MM.1S (cell line): ENCODE measurements around the gene PEX1.
"Not testable (repeated sequence)": the region's sequence is repeated elsewhere in the genome, so short reads cannot be mapped to it uniquely, and the experiment has no call there.

Experiments
- DNase-seq: peaks from one replicate; pipeline ENCODE4 v3.0.0-alpha.2; 2015
- H2AFZ ChIP-seq: fragments of 300-600 bp; sonication (generic); 2 replicates; pipeline ENCODE4 v1.6.0; 2016; ENCODE audit warnings: antibody characterized with exemption, low read length
- H3F3A ChIP-seq: fragments of 300-600 bp; sonication (generic); 2 replicates; pipeline ENCODE4 v1.6.1; 2016; ENCODE audit warnings: mild to moderate bottlenecking, antibody characterized with exemption, low read length, moderate library complexity, mixed read lengths; ENCODE audit not compliant: insufficient read depth
- H3K27ac ChIP-seq: fragments of 300-600 bp; sonication (generic); 2 replicates; pipeline ENCODE4 v1.5.1; 2016; ENCODE audit warnings: mild to moderate bottlenecking, low read length
- H3K27me3 ChIP-seq: fragments of 300-600 bp; sonication (generic); replicated peaks from 2 replicates; pipeline ENCODE4 v1.6.0; 2016; ENCODE audit warnings: low read length; ENCODE audit not compliant: insufficient read depth
- H3K36me3 ChIP-seq: fragments of 300-600 bp; sonication (generic); replicated peaks from 2 replicates; pipeline ENCODE4 v1.6.1; 2016; ENCODE audit warnings: mild to moderate bottlenecking, low read length, mixed read lengths; ENCODE audit not compliant: insufficient read depth
- H3K4me1 ChIP-seq: fragments of 300-600 bp; sonication (generic); 2 replicates; pipeline ENCODE4 v1.6.1; 2016; ENCODE audit warnings: low read length, mixed read lengths
- H3K4me2 ChIP-seq: fragments of 300-600 bp; sonication (generic); 2 replicates; pipeline ENCODE4 v1.6.0; 2016; ENCODE audit warnings: low read depth, low read length
- H3K4me3 ChIP-seq: fragments of 300-600 bp; sonication (generic); 2 replicates; pipeline ENCODE4 v1.5.1; 2016; ENCODE audit warnings: low read length, mixed read lengths
- H3K79me2 ChIP-seq: fragments of 300-600 bp; sonication (generic); 2 replicates; pipeline ENCODE4 v1.6.1; 2016; ENCODE audit warnings: mixed run types, low read length, mixed read lengths
- H3K9ac ChIP-seq: fragments of 300-600 bp; sonication (generic); 2 replicates; pipeline ENCODE4 v1.6.1; 2016; ENCODE audit warnings: low read length, mixed read lengths
- H3K9me2 ChIP-seq: fragments of 300-600 bp; sonication (generic); replicated peaks from 2 replicates; pipeline ENCODE4 v1.6.1; 2016; ENCODE audit warnings: mild to moderate bottlenecking, low read length, mixed read lengths; ENCODE audit not compliant: insufficient read depth
- H3K9me3 ChIP-seq: fragments of 300-600 bp; sonication (generic); replicated peaks from 2 replicates; pipeline ENCODE4 v1.6.1; 2016; ENCODE audit warnings: mild to moderate bottlenecking, low read length, mixed read lengths; ENCODE audit not compliant: insufficient read depth
- H4K20me1 ChIP-seq: fragments of 300-600 bp; sonication (generic); 2 replicates; pipeline ENCODE4 v1.6.1; 2016; ENCODE audit warnings: mild to moderate bottlenecking, low read length, moderate library complexity, mixed read lengths; ENCODE audit not compliant: insufficient read depth
- CTCF ChIP-seq: fragments of 300-600 bp; sonication (generic); IDR thresholded peaks from 2 replicates; pipeline ENCODE4 v1.5.1; 2016; ENCODE audit warnings: antibody characterized with exemption, low read length, mixed read lengths
- EZH2 ChIP-seq: fragments of 300-600 bp; sonication (generic); optimal IDR thresholded peaks from 2 replicates; pipeline ENCODE3; 2017; ENCODE audit warnings: low read depth, mild to moderate bottlenecking, antibody characterized with exemption, low read length, mixed read lengths
- EZH2phosphoT487 ChIP-seq: fragments of 300-600 bp; sonication (generic); IDR thresholded peaks from 2 replicates; pipeline ENCODE4 v1.6.1; 2018; ENCODE audit warnings: antibody characterized with exemption, low read length

Gene PEX1

GRCh38 chr7:92547579-92547978, 19.3 kb upstream of the PEX1 start:
- Histone ChIP-seq H2AFZ (no peak overlapping the region), H3K9ac (no peak overlapping the region), H3K4me3 (no peak overlapping the region), H3K9me3 (no peaks in the 10 kb centered on the region), H3K9me2 (no peaks in the 10 kb centered on the region), H3K4me2 (no peak overlapping the region), H3K36me3 (no peaks in the 10 kb centered on the region), H3K27ac (no peak overlapping the region), H3K4me1 (no peaks in the 10 kb centered on the region), H4K20me1 (no peaks in the 10 kb centered on the region), H3K27me3 (no peaks in the 10 kb centered on the region), H3F3A (no peaks in the 10 kb centered on the region), H3K79me2 (no peaks in the 10 kb centered on the region)
- no peak for DNase-seq
- TF ChIP-seq EZH2 (no peak), EZH2phosphoT487 (no peak), CTCF (no peak)

- Histone ChIP-seq H4K20me1 (no peaks in the 10 kb centered on the region), H2AFZ (no peak overlapping the region), H3K9me3 (no peaks in the 10 kb centered on the region), H3F3A (no peaks in the 10 kb centered on the region), H3K4me2 (no peak overlapping the region), H3K27me3 (no peaks in the 10 kb centered on the region), H3K4me1 (no peaks in the 10 kb centered on the region), H3K9me2 (no peaks in the 10 kb centered on the region), H3K4me3 (no peak overlapping the region), H3K79me2 (no peaks in the 10 kb centered on the region), H3K36me3 (no peaks in the 10 kb centered on the region), H3K9ac (no peak overlapping the region), H3K27ac (no peak overlapping the region)
- TF ChIP-seq EZH2phosphoT487 (no peak), CTCF (no peak), EZH2 (no peak)
- DNase-seq: no peak
Observed at GRCh38 chr7:92546856-92547497, 18.7 kb upstream of the PEX1 start.

- not testable (repeated sequence) for H3K9me3 ChIP-seq, H3K27me3 ChIP-seq, H3K36me3 ChIP-seq, H3F3A ChIP-seq, H3K79me2 ChIP-seq, H2AFZ ChIP-seq, DNase-seq, H3K27ac ChIP-seq, H3K4me1 ChIP-seq, H4K20me1 ChIP-seq, H3K4me3 ChIP-seq, H3K9me2 ChIP-seq, H3K4me2 ChIP-seq, H3K9ac ChIP-seq
Observed at GRCh38 chr7:92545116-92545515, 16.8 kb upstream of the PEX1 start.

GRCh38 chr7:92543542-92543941, 15.2 kb upstream of the PEX1 start:
- H4K20me1 ChIP-seq, H3K9ac ChIP-seq, H3K4me2 ChIP-seq, H3K27me3 ChIP-seq, H2AFZ ChIP-seq, H3K36me3 ChIP-seq, H3F3A ChIP-seq, H3K4me3 ChIP-seq, H3K79me2 ChIP-seq, H3K4me1 ChIP-seq, H3K9me3 ChIP-seq, DNase-seq, H3K9me2 ChIP-seq, H3K27ac ChIP-seq: not testable (repeated sequence)
